ENCODE results near the gene OR2AP1.
"Not testable (repeated sequence)": the region's sequence is repeated elsewhere in the genome, so short reads cannot be mapped to it uniquely, and the experiment has no call there.

Gene OR2AP1

DNA sequence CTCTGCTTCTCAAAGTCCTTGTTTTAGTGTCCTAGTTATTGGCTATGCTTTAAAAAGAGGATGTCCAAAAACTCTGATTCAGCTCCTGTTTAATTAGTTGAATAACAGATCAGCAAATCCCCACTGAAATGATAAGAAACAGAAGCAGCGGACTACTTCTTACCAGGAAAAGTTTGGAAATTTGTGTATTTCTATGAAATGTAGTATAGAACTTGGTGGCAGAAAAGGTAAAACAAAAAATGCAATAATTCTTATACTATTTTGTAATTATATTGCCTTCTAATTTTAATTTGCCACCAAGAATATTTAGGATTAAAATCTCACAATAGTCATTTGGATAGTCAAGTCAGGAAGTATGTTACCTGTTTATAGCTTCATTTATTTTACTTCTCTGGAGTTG, at the start of gene OR2AP1:
Gene OR2AP1 (plus strand): TSS at position 301 of the 400 bp plus-strand sequence. CDS start 1,947 bp downstream, outside the sequence.
- no peak for DNase-seq

DNA sequence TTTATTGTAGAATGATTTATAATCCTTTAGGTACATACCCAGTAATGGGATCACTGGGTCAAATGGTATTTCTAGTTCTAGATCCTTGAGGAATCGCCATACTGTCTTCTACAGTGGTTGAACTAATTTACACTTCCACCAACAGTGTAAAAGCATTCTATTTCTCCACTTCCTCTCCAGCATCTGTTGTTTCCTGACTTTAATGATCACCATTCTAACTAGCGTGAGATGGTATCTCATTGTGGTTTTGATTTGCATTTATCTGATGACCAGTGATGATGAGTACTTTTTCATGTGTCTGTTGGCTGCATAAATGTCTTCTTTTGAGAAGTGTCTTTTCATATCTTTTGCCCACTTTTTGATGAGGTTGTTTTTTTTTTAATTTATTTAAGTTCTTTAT, 24.0 kb upstream of the OR2AP1 start:
- DNase-seq: not testable (repeated sequence)

DNA sequence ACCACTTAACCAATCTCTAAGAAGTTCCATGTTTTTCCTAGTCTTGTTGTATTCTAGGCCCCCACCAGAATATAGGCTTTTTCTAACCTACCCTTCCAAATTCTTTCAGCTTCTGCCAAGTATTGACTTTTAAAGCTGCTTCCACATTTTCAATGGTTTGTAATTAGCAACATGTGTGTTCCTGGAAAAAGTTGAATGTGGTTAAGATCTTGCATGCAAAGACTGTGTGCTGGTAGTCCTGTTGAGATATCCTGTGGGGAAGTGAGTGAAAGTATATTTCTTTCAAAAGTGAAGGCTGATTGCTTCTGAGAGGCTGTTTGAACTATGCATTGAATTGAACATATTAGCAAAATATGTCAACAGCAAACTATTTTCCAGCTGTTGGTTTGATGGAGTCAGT, 23.5 kb upstream of the OR2AP1 start:
- no peak for DNase-seq

DNA sequence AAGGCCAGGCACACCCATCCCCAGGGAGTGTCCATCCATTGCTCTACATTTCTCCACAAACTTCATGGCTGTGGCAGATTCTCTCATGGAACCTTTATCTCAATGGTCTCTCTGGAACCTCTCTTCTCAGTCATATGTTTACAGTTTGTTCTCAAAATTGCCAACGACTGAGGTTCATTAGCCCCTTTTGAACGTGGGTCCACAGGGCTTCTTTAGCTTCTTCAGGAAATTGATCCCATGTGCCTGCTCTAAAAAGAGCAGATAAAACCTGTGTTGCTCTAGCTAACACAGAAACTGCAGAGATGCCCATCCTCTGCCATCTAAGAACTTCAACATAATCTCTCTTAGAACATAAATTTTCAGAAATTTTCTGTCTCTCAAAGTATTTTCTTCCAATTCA, 23.0 kb upstream of the OR2AP1 start, which contains the start of gene OR6C4:
Gene OR6C4 (plus strand): TSS at position 301 of the 400 bp plus-strand sequence. CDS start 1,625 bp downstream, outside the sequence.
- DNase-seq: no peak

DNA sequence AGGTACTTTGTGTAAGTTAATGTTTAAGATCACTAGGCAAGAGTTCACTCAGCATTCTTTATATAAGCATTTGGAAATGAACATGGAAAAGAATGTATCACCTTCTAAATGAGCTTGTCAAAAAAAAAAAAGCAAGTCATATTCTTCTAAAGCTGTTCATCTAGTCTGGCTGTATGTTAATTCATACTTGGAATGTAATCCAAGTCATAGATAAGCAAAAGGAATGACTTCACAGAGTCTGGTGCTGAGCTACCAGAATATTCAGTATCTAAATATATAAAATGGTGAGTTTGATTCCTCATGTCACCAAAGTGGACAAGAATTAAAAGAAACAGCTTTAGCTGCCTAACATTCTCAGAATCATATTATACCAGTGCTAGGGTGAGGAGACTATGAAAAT, 18.0 kb upstream of the OR2AP1 start:
- no peak for DNase-seq

DNA sequence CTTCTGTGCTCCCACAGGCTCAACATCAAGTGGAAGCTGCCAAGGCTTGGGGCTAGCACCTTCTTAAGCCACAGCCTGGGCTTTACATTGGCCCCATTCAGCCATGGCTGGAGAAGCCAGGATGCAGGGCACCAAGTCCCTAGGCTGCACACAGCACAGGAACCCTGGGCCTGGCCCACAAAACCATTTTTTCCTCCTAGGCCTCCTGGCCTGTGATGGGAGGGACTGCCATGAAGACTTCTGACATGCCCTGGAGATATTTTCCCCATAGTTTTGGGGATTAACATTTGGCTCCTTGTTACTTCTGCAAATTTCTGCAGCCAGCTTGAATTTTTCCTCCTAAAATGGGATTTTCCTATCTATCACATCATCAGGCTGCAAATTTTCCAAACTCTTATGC, 2.2 kb upstream of the OR2AP1 start:
- not testable (repeated sequence) for DNase-seq

DNA sequence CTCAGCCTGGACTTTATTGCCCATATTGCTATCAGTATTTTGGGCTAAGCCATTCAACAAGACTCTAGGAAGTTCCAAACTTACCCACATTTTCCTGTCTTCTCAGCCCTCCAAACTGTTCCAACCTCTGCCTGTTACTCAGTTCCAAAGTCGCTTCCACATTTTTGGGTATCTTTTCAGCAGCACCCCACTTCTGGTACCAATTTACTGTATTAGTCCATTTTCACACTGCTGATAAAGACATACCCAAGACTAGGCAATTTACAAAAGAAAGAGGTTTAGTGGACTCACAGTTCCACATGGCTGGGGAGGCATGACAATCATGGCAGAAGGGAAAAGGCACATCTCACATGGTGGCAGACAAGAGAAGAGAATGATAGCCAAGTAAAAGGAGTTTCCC, 1.6 kb upstream of the OR2AP1 start:
- not testable (repeated sequence) for DNase-seq

DNA sequence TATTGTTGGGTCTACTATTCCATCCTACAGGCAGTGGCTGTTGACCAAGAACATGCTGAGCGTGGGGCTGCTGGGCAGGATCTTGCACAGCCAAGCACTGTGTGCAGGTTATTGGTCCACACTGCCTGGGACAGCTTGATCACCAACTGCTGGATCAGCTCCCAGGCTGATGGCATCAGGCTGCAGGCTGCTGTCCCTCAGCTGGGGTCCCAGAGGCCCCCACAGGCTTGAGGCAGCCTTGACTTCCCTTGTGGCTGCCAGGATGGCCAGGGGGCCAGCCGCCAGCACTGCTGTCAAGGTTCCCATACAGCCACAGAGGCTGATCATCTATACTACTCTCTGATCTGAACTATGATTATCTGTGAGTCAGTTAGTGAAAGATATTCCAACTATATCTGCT, 9.8 kb downstream of the OR2AP1 start:
- no peak for DNase-seq

DNA sequence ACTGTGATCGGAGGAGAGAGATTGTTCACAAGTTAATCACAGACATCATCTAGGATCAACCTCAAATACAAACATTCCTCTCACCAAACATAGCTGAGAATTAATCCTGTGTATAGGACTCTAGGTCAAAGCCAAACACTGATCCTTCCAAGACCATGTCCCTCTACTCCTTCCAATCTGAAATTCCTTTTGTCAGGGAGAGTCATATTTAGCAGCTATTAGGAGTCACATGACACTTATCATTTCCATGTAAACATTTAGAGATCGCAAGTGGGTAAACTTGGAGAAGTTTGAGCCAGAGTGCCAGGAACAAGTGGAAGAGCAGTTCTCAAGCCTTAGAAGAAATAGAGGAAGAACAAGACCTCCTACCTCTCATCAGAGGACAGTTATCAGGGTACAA, 13.5 kb downstream of the OR2AP1 start:
- DNase-seq: no peak

DNA sequence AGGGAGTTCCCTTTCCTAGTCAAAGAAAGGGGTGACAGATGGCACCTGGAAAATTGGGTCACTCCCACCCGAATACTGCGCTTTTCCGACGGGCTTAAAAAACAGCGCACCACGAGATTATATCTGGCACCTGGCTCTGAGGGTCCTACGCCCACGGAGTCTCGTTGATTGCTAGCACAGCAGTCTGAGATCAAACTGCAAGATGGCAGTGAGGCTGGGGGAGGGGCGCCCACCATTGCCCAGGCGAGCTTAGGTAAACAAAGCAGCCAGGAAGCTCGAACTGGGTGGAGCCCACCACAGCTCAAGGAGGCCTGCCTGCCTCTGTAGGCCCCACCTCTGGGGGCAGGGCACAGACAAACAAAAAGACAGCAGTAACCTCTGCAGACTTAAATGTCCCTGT, 17.9 kb downstream of the OR2AP1 start:
- DNase-seq: not testable (repeated sequence)

DNA sequence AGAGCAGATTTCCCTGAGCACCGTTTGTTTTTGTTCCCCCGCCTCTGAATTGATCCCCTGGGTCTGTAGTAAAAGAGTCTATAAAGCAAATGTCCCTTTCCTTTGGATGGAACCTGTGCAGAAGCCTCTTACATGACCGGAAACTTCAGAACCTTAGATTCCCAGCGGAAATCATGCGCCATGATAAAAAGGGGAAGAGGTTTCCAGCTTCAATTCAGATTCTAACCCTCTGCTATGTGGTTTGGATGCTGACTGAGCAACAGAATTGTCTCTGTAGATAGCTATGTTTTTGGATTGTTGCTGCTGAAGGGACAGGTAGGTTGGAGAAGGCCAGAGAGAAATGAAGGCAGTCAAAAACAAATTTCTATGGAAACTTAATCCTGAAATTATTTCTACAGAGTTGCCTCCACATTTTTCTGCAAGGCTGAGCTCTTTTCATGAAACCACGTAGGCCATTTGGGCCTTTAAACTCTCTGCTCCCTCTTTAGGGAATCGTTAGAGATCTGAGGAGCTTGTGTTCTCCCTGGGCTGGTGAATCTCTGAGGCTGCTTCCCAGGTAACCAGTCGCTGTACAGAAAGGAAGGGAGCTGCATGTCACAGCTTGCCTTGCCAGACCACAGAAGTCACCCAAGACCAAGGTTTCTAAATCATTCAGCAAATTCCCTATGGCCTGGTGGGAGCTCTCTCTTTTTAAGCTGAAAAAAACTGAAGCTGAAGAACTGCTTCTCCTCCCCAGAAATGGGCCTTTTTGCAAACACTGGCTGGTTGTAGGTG, 35.7 kb downstream of the OR2AP1 start:
- DNase-seq: no peak

DNA sequence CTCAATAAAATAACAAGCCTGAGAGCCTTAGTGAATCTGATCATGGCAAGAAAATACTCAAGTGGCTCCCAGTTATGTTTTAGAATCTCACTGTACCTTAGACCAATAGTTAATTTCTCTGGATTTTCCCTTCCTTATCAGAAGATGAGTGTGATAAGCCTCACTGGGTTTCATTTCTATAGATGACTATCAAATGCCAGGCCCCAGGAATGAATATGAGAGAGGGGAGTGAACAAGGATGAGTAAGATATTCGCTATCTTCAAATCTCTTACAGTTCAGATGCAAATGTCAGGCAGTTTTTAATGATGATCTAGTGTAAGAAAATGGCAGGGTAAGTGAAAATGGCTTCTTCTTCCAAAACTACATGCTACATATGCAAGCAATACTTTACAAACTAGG, 38.3 kb downstream of the OR2AP1 start:
- DNase-seq: no peak

DNA sequence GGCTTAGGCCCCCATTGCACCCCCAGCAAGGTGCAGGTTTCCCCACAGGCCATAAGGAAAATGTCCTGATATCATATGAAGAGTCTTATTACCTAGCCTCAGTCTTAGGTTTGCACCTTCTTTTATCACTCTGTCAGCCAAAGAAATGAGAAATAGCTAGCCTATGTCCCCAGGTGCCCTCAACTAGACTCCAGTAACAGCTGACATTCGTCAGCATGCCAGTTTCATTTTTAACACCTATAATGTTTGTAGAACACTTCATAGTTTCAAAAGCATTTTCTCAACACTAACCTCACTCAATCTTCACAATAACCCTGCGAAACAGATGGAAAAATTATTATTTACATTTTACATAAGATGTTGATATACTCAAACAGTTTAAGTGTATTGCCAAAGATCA, 40.4 kb downstream of the OR2AP1 start:
- DNase-seq: no peak

DNA sequence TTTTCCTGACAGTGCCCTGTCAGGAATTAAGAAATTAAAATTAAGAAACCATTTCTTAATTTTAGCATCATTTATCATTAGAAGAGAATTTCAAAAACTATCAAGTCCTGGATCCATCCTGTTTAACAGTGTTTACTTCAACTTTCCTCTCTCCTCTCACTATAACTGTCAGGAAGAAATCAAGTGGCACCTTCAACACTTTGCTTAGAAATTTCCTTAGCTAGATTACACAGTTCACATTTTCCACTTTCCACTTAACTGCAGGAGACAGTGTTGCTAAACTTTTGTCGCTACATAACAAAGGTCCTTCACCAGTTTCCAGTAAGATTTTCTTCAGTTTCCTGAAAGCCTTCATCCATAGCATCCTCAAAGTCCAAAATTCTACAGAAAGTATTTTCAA, 42.5 kb downstream of the OR2AP1 start:
- no peak for DNase-seq

DNA sequence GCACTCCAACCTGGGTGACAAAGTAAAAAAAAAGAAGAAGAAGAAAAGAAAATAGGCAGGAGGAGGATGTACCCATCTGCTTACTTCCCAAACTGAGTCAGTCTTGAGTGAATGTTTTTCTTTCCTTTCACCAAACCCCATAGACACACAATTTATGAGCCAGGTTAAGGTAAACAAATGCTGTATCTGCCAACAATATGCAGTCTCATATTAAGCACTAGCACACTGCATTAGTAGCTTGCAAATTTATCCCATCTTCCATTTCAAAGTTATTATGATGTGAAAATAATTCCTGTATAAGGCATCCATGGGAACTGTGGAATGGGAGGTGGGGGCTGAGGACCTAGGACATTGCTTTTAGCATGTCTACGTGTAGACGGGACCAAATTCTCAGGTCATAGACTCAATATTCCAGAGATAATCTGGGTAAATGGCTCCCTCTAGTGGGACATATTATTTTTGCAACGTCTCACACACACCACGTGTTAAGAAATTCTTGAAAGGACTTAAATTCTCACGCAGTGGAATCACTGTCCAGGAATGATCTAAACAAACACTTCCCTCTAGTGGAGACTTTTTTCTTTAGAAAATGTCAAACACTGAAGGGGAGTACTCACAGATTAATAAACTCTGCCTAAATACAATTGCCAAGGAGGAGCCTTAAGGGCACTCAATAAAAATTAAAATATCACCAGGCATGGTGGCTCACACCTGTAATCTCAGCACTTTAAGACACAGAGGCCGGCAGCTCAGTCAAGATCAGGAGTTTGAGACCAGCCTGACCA, 47.3 kb downstream of the OR2AP1 start:
- peak; percentile 21 for DNase-seq

DNA sequence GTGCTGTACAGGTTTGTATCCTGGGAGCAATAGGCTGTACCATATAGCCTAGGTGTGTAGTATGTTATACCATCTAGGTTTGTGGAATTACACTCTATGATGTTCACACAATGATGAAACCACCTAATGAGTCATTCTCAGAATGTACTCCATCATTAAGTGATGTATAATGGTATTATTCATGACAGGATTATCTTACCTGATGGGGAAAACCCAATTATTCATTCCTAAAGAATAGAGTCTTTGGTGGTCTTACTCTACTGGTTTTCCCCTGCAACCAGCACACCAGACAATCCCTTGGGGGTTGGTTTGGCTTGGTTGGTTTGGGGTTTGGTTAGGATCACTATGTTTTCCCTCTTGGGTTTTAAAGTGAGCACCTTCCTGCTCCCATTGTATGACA, 51.8 kb downstream of the OR2AP1 start:
- DNase-seq: no peak
